NCI-H69 (cell line): ENCODE measurements around the gene NXPE1.
A peak's percentile ranks its signal among the peaks of the same experiment; 100 is the strongest.
"Not testable (repeated sequence)": the region's sequence is repeated elsewhere in the genome, so short reads cannot be mapped to it uniquely, and the experiment has no call there.

Source experiments
- DNase-seq: peaks from one replicate; lab custom pipeline; 2025; lab: John Stamatoyannopoulos, UW

NXPE1 gene

DNA sequence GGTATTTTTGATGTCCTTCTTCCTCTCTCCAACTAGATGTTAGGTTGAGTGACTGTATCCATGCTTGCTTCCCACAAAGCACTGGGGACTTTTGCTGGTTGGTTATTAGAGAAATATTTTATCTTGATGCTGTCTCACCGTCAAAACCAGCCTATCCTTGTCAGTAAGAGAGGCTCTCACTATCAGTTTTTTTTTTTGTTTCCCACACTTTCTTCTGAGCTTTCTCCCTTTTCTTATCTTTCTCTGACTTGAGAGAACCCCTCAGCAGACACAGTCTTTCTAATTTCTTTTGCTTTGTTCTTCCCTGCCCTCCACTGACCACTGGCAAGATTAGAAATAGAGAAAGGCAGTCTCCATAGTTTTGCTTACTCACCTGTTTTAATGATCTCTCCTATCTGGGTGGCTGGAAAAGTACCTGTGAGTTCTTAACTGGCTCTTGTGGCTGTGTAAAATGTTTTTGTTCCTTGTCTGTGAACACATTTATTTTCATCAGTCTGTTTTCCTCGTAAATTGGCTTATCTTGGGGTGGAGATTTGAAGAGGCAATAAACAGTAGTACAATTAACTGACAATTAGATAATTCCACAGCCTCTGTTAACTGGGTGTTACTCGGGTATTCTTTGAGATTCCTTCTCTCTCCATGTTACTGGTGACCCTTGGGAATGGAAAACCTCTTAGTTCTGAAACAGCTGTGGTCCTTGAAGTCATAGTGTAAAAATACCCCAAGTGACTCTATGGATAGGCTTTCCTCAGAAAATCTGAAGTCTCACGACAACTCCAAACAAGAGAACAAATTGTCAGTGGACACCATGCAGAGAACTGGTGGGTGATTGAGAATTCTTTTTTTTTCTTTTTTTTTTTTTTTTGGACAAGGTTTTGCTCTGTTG, at the start of gene NXPE1:
TSS of gene NXPE1 (minus strand) at position 457 of the 886 bp plus-strand sequence. CDS start 8,680 bp downstream, outside the sequence.
- no peak for DNase-seq

DNA sequence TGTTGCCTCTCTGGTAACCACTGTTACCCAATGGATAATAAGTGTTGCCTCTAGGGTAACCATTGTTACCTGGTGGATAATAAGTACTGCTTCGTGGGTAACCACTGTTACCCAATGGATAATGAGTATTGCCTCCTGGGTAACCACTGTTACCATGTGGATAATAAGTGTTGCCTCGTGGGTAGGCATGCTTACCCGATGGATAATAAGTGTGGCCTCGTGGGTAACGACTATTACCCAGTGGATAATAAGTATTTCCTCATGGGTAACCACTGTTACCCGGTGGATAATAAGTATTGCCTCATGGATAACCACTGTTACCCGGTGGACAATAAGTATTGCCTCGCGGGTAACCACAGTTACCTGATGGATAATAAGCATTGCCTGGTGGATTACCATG, 49.7 kb upstream of the NXPE1 start:
- DNase-seq = no peak

DNA sequence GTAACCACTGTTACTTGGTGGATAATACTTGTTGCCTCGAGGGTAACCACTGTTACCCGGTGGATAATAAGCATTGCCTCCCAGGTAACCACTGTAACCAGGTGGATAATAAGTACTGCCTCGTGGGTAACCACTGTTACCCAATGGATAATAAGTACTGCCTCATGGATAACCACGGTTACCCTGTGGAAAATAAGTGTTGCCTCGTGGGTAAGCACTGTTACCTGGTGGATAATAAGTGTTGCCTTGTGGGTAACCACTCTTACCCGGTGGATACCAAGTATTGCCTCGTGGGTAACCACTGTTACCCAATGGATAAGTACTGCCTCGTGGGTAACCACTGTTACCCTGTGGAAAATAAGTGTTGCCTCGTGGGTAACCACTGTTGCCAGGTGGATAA, 48.9 kb upstream of the NXPE1 start:
- DNase-seq = not testable (repeated sequence)

DNA sequence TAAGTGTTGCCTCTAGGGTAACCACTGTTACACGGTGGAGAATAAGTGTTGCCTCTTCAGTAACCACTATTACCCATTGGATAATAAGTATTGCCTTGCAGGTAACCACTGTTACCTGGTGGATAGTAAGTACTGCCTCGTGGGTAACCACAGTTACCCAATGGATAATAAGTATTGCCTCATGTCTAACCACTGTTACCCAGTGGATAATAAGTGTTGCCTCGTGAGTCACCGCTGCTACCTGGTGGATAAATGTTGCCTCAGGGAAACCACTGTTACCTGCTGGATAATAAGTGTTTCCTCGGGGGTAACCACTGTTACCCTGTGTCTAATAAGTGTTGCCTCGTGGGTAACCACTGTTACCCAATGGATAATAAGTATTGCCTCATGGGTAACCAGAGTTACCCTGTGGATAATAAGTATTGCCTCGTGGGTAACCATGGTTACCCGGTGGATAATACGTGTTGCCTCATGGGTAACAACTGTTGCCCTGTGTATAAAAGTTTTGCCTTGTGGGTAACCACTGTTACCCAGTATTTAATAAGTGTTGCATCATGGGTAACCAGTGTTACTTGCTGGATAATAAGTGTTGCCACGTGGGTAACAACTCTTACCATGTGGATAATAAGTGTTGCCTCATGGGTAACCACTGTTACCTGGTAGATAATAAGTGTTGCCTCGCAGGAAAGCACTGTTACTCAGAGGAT, 48.2 kb upstream of the NXPE1 start:
- DNase-seq = no peak

DNA sequence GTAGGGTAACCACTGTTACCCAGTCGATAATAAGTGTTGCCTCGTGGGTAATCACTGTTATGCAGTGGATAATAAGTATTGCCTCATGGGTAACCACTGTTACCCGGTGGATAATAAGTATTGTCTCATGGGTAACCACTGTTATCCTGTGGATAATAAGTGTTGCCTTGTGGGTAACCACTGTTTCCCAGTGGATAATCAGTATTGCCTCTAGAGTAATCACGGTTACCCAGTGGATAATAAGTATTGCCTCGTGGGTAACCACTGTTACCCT, 47.1 kb upstream of the NXPE1 start:
- DNase-seq = not testable (repeated sequence)

DNA sequence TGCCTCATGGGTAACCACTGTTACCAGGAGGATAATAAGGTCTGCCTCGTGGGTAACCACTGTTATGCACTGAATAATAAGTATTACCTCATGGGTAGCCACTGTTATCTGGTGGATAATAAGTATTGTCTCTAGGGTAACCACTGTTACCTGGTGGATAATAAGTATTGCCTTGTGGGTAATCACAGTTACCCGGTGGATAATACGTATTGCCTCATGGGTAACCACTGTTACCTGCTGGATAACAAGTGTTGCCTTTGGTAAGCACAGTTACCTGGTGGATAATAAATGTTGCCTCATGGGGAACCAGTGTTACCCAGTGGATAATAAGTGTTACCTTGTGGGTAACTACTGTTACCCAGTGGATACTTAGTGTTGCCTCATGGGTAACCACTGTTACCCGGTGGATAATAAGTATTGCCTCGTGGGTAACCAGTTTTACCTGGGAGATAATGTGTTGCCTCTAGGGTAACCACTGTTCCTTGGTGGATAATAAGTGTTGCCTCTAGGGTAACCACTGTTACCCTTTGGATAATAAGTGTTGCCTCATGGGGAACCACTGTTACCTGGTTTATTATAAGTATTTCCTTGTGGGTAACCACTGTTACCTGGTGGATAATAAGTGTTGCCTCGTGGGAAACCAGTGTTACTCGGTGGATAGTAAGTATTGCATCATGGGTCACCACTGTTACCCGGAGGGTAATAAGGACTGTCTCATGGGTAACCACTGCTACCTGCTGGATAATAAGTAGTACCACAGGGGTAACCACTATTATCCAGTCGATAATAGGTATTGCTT, 46.5 kb upstream of the NXPE1 start:
- DNase-seq = no peak

DNA sequence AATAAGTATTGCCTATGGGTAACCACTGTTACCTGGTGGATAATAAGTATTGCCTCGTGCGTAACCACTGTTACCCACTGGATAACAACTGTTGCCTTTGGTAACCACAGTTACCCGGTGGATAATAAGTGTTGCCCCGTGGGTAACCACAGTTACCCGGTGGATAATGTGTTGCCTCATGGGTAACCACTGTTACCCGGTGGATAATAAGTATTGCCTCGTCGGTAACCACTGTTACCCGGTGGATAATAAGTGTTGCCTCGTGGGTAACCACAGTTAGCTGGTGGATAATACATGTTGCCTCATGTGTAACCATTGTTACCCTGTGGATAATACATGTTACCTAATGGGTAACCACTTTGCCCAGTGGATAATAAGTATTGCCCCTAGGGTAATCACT, 45.7 kb upstream of the NXPE1 start:
- no peak for DNase-seq

DNA sequence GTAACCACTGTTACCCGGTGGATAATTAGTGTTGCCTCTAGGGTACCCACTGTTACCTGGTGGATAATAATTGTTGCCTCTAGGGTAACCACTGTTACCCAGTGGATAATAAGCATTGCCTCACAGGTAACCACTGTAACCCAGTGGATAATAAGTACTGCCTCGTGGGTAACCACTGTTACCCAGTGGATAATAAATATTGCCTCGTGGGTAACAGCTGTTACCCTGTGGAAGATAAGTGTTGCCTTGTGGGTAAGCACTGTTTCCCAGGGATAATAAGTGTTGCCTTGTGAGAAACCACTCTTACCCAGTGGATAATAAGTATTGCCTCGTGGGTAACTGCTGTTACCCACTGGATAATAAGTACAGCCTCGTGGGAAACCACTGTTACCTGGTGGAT, 45.2 kb upstream of the NXPE1 start:
- no peak for DNase-seq

DNA sequence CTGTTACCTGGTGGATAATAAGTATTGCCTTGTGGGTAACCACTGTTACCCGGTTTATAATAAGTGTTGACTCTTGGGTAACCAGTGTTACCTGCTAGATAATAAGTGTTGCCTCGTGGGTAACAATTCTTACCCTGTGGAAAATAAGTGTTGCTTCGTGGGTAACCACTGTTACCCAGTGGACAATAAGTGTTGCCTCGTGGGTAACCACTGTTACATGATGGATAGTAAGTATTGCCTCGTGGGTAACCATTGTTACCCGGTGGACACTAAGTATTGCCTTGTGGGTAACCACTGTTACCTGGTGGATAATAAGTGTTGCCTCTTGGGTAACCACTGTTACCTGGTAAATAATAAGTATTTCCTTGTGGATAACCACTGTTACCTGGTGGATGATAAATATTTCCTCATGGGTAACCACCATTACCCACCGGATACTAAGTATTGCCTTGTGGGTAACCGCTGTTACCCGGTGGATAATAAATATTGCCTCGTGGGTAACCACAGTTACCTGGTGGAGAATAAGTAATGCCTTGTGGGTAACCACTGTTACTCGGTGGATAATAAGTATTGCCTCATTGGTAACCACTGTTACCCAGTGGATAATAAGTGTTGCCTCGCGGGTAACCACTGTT, 44.6 kb upstream of the NXPE1 start:
- no peak for DNase-seq

DNA sequence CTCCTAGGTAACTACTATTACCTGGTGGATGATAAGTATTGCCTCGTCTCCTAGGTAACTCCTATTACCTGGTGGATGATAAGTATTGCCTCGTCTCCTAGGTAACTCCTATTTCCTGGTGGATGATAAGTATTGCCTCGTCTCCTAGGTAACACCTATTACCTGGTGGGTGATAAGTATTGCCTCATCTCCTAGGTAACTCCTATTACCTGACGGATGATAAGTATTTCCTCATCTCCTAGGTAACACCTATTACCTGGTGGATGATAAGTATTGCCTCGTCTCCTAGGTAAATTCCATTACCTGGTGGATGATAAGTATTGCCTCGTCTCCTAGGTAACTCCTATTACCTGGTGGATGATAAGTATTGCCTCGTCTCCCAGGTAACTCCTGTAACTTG, 43.5 kb upstream of the NXPE1 start:
- DNase-seq = not testable (repeated sequence)

DNA sequence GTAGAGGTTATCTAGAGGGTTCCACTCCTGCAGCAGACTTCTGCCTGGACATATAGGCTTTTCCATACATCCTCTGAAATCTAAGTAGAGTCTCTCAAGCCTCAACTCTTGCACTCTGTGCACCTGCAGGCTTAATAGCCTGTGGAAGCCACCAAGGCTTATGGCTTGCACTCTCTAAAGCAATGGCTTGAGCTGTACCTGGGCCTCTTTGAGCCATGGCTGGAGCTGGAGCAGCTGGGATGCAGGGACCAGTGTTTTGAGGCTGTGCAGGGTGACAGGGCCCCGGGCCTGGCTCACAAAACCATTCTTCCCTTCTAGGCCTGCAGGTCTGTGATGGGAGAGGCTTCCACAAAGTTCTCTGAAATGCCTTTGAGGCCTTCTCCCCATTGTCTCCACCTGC, 38.8 kb upstream of the NXPE1 start:
- DNase-seq = no peak

DNA sequence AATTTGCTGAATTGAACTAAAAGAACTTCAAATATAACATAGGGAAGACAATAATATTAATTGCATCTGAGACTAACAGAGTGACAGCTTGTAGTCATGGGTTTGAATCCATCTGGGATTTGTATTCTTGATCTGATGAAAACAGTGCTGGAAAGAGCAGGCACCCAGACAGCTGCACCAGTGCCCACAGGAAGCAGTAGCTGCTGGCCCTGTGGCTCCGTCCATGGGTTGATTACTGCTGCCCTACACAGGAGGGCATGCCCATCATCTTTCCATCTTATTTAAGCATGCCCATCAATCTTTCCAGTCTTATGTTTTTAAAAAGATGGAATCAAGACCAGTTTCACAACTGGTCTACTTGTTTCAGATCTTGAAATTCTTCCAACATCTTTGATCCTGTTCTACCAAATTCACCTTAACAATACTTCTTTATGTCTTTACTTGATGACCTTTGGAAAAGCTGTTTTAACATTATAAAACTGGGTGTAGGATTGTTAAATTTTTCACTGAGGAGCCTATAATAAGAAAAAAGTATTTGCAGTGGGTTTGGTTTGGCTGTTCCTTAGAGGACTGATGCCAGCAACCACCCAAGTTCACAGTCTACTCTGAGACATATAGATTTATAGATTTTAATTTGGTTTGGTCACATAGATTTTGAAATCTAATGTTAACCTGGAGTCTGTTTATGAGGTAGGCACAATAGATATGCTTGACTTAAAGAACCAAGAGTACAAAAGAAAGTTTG, 36.7 kb upstream of the NXPE1 start:
- no peak for DNase-seq

DNA sequence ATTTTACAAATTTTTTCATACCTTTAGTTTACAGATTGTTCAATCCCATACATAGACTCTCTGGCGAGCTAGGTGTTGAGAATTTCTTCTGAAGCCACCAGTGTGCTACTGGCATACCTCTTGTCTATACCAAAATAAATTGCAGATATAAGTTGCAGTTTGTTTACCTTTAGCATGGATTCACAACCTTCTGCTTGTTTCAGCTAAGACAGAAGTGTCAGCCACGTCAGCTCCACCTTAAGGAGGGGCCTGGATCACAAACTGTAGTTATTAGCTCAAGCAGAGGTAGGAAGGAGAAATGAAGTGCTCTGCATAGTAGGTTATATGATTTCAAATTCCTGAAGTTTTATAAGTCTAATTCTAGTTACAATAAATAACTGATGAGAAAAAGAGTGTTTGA, 35.9 kb upstream of the NXPE1 start, which contains the start of gene NXPE4:
TSS of gene NXPE4 (minus strand) at position 216 of the 400 bp plus-strand sequence. CDS start 1,027 bp downstream, outside the sequence.
- no peak for DNase-seq

DNA sequence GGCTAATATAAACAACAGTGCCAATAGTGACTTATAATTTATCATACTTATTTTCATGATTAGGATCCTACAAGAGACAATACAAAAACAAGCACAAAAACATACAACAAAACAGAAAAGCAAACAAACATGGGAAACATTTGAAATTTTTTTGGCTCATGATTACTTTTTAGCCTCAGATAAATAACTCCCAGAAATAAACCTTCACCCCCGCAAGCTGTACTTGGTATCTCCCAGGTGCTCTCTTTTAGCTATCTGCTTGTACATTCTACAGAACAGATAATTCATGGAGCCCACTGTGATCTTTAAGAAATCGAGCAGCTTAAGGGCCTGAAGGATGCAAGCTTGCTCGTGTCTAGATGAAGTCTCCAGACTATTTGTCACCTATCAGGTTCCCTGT, 35.0 kb upstream of the NXPE1 start:
- DNase-seq = no peak

DNA sequence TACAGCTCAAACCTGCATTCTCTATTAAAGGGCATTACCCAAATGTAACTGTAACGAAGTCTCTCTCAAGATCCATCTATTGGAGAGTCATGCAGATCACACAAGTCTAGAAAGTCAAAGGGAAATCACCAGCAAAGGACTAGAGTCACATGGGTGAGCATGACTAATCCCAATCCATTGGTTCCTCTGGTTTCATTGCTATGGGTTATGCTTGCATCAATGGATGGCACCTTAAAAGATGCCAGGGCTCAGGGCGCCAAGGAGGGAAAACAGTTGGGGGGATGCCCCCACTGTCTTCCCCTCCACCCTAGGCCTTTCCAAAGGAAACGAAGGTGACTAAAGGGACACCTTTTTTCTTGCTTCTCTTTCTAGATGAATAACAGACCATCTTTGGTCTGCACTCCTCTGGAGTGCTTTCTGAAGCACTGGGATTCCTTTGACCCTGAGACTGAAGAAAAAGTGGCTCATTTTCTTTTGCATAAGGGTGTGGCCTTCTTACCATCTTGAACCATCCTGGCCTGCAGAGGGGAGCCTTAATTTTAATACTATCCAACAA, 27.8 kb upstream of the NXPE1 start:
- no peak for DNase-seq

DNA sequence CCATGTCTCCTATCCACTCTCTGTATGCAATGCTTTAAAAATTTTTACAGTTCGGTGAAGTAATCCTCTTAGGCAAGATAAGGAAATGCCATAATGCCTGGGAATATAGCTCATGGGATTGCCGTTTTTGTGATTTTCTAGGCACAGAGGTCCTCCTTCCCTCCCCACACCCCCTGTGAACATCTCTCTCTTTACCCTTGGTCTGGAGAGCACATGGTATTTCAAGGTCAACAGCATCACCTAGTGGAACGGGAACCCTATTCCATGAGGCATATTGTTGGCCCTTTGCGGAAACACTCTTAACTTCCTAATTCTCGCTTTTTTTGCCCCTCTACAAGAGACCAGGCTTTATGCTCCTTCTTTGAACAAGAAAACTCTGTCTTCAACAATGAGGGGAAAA, 27.1 kb upstream of the NXPE1 start:
- peak; percentile 18 for DNase-seq

DNA sequence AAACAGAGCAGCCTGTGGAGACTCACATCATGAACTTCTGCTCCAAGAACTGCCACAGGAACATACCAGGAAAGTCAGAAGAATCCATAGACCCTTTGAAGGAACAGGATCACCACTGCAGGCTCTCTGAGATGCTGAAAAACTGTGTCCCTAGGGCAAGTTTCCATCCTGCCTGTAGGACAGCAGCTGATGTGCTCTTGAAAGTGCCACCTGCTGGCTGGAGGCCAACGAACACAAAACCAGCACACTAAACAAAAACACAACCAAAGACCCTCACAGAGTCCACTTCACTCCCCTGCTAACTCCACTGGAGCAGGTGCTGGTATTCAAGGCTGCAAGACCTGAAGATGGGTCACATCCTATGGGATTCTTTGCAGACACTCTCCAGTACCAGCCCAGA, 12.0 kb upstream of the NXPE1 start:
- DNase-seq = no peak

DNA sequence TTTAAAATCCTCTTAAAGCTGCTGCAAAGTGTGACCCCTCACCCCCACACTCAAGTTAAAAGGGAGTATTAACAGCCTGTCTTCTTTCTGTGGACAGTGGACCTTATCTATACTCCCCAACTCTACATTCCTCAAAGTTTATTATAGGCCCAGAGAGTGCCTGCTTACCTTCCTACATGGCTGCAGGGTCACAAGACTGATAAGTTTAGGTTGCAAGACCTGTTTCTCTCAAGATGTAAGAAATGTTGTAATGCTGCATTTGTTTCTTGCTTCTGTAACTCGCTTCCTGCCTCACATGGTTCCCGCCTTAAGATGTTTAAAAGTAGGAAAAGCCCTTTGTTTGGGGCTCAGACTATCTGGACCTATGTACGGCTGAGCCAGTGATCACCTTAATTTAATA, 10.1 kb upstream of the NXPE1 start:
- DNase-seq = no peak

DNA sequence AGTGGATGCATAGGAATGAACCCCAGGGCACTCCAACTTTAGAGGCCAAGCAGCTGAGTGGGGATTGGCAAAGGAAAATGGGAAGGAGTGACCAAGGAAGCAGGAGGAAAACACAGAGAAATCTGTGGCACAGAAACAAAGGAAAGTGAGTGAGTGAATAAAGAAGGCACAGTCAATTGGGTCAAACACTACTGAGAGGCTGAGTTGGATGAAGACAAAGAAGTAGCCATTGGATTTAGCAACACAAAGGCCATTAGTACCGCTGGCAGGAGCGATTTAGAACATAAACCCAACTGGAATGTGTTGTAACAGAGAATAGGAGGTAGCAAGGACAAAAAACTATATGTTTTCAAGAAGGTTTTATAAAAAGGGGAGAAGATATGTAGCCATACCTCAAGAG, 6.6 kb upstream of the NXPE1 start:
- no peak for DNase-seq

DNA sequence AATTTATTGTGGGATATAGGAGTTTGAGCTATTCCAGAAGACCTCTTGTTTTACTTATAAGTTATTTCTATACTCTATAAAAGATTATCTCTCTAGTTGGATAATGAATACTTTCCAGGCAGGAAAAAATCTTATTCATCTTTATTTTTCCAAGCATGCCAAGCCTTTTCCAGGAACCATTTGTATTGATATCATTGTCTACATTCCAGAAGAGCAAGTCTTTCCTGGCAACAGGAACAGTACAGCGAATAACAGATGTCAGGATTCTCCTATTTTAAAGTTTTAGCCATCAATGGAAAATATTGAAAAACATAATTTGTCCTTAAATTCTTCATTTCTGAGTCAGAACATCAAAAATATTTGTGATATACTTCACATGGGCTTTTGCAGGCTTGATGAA, 5.2 kb upstream of the NXPE1 start:
- DNase-seq = no peak

DNA sequence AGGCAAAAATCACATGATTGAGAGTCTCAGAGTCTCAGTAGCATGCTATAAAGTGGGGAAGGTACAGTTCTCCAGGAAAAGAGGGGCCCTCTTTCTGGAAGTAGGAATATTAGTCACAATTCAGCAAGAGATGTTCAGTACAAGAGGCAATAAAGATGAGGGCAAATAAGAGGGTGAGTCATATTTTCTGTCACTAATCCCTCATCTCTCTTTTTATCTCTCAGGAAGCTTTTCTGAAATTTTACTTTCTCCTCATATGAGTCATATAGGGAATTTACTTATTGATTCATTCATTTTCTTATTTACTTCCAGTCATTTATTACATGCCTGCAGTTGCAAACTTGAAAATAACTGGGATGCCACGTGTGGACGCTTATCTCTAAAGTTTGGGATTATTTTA, 3.4 kb upstream of the NXPE1 start:
- no peak for DNase-seq
